GM18867 (cell line): ENCODE measurements around the gene MRPS12.
A peak's percentile ranks its signal among the peaks of the same experiment; 100 is the strongest.
"Not testable (repeated sequence)": the region's sequence is repeated elsewhere in the genome, so short reads cannot be mapped to it uniquely, and the experiment has no call there.

Experiments
- ATAC-seq: cut with Tn5 transposase; IDR thresholded peaks from one replicate; pipeline ENCODE4 v1.9.1; 2021; ENCODE audit warnings: mild to moderate bottlenecking, moderate library complexity; ENCODE audit not compliant: unreplicated experiment

Gene MRPS12

DNA sequence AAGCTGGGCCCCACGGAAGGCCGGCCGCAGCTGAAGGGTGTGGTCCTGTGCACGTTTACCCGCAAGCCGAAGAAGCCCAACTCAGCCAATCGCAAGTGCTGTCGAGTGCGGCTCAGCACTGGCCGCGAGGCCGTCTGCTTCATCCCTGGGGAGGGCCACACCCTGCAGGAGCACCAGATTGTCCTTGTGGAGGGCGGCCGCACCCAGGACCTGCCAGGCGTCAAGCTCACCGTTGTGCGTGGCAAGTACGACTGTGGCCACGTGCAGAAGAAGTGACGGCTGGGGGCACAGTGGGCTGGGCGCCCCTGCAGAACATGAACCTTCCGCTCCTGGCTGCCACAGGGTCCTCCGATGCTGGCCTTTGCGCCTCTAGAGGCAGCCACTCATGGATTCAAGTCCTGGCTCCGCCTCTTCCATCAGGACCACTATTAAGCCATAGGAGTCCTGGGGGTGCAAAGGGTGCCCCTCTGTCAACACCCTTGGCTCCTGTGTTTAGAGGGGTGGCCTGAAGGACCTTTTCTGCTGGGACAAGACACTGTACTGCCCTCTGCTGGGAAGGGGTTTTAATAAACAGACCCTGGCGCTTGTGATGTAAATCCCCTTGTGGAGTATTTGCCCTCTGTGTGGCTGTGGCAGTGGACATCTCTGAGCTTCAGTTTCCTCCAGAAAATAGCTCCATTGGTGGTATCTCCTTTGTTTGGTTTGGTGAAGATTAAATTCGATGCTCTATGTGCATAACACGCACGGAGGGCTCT lies 1.9 kb downstream of the MRPS12 start:
- ATAC-seq: no peak

DNA sequence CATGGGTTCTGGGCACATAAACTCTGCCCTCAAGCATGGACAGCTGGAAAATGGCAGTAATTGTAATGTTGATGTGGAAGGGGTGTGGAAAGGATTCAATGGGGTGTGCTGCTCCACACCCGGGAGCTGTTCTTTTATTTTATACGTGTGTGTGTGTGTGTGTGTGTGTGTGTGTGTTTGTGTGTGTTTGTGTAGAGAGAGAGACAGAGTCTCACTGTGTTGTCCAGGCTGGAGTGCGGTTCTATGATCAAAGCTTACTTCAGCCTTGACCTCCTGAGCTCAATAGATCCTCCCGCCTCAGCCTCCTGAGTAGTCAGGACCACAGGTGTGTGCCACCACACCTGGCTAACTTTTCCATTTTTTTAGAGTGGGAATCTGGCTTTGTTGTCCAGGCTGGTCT lies 2.8 kb downstream of the MRPS12 start:
- ATAC-seq: no peak

DNA sequence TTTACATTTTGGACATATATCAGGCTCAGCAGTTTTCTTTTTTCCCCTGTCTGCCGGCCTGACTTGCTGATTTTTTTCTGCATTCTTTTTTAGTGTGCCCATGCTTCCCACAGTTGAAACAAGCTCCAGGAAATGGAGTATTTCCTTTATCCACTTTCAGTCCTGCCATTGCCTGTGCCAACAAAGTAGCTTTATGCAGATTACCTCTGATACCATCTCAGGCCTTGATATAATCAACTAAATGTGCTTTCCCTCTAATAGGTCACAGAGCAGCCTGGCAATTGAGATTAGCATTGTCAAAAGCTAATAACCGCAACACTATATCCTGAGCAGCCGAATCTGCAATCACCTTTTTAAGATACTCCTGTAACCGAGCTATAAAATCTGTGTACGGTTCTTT lies 9.2 kb downstream of the MRPS12 start:
- no peak for ATAC-seq

DNA sequence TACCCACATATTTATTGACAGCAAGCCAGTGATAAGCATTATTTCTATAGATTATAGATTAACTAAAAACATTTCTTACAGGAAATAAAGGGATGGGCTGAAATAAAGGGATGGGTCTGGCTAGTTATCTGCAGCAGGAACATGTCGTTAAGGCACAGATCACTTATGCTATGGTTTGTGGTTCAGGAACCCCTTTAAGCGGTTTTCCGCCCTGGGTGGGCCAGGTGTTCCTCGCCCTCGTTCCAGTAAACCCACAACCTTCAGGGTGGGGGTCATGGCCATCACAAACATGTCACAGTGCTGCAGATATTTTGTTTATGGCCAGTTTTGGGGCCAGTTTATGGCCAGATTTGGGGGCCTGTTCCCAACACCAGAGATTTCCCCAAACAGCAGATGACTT lies 10.7 kb downstream of the MRPS12 start:
- ATAC-seq: not testable (repeated sequence)

DNA sequence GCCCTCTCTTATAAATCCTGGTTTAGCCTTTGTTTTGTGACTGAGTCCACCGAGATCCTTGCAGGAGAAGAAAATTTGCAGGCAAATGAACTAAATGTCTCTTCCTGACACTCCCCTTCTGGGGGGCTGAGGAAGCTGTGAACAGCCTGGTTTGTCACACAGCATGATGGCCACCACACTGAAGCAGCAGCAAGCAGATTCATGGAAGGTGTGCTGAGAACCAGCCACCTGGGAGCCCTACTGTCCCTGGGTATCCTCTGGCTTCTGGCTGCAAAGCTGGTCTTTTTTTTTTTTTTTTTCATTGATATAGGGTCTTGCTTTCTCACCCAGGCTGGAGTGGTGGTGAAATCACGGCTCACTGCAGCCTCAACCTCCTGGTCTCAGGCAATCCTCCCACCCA lies 11.2 kb downstream of the MRPS12 start:
- no peak for ATAC-seq

DNA sequence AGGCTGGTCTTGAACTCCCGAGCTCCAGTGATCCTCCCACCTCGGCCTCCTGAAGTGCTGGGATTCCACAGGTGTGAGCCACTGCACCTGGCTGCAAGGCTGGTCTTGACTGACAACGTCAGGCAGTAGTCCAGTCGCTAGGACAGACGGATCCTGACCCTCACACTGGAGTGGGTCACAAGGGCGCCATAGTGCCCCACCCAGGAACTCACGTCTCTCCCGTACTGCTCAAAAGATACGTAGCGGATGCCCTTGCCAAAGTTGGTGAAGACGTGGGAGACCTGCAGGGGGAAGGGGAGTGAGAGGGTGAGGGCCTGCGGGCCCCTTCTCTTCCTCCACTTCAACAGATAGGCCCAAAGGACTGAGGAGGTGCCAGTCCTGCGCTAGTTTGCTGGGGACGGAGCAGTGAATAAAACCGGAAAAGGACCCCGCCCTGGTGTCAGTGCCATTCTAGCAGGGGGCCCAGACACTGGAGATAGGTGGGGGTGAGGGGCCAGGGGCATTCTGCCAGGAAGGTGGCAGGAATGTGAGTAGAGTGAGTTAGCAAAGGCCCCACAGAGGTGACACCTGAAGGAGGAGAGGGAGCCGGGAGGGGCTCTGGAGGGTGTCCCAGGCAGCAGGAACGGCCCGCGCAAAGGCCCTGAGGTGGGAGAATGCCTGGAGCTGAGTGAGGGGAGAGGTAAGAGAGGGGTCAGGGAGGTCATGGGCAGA lies 11.9 kb downstream of the MRPS12 start:
- no peak for ATAC-seq

DNA sequence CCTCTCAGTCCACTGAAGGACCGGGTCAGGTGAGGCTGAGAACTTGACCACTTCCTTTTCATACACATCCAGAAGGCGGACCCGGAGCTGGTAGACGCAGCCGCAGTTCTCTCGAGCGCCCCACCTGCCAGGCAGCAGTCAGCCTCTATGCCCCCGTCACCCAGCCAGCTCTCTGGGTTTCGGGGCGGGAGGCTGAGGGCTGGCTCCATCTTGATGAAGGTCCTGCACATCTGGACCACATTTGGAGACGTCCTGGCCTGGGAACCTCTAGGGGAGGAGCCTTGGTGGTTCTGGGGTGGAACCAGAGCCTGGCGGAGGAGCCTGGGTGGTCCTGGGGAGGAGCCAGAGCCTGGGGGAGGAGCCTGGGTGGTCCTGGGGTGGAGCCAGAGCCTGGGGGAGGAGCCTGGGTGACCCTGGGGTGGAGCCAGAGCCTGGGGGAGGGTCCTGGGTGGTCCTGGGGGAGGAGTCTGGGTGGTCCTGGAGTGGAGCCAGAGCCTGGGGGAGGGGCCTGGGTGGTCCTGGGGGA lies 14.3 kb downstream of the MRPS12 start:
- no peak for ATAC-seq

DNA sequence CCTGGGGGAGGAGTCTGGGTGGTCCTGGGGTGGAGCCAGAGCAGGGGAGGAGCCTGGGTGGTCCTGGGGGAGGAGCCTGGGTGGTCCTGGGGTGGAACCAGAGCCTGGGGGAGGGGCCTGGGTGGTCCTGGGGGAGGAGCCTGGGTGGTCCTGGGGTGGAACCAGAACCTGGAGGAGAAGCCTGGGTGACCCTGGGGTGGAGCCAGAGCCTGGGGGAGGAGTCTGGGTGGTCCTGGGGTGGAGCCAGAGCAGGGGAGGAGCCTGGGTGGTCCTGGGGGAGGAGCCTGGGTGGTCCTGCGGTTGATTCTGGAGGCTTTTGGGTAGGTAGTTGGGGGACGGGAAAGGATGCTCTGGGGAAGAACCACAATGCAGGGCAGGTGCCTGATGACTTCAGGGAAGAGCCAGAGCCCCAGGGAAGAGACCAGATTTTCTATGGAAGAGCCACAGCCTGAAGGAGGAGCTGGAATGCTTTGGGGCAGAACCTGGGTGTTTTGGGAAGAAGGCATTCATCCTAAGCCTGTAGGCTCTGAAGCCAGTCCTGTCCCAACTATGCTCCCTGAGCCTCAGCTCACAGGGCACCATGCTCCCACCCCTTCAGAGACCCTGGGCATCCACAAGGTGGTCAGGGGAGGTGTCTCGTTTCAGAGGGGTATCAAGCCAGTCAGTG lies 15.0 kb downstream of the MRPS12 start:
- no peak for ATAC-seq

DNA sequence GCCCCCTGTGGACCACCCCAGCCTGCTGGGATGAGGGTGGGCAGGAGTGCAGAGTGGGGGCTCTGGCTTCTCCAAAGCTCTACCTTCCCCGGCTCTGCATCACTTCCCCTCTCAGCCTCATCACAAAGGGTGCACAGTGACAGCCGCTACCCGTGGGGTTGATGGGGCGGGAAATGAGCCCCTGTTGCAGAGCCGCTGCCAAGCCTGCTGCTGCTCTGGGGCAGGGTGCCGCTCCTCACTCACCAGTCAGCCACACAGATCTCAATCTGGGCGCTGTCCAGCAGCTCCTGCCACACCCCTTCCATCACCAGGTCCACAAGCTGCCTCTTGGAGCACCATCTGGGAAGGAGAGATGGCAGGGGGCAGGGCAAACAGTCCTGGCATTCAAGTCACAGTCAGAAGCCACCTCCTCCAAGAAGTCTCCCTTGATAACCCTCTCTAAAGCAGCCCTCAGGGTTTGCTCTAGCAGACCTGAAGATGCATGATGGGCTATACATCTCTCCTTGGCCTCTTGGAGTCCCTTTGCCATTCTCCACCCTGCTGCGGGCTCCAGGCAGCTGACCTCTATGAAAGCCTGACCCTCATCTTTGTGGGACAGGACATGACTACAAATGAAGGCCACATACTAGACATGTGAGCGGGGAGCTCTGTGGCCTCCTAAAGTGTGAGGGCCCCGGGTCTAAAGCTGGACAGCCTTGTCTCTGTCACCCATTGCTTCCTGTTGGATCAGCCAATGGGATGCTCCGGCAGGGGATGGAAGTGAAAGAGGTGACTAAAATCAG lies 15.7 kb downstream of the MRPS12 start:
- no peak for ATAC-seq

DNA sequence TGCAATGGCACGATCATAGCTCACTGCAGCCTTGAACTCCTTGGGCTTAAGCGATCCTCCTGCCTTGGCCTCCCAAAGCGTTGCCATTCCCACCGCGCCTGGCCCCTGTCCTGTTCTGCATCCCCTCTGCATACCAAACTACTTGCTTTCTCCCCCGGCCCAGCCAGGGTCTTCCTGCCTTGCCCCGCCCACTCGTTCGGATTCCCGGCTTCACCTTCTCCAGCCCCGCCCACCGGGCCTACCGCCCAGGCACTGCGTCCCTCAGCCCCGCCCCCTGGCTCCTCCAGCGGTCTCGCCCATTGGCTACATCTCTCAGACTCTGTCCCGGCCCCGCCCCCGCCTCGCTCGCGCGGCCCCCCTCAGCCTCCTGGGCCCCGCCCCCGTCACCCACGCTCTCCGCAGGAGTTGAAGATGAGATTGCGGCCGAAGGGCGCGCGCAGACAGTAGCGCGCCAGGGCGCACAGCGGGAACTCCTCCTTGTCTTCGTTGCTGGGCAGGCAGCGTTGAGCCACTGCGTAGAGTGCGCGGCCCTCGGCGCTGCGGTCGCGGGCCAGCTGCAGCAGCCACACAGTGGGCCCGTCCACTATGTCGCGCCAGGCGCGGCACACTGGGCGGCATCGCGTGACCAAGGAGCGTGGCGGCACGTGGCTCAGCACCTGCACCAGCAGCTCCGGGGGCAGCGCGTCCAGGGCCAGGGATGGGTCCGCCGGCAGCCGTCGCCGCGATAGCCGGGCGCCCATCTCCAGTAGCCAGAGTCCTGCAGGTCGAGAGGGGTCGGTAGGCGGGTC lies 19.0 kb downstream of the MRPS12 start:
- ATAC-seq: peak; percentile 49

DNA sequence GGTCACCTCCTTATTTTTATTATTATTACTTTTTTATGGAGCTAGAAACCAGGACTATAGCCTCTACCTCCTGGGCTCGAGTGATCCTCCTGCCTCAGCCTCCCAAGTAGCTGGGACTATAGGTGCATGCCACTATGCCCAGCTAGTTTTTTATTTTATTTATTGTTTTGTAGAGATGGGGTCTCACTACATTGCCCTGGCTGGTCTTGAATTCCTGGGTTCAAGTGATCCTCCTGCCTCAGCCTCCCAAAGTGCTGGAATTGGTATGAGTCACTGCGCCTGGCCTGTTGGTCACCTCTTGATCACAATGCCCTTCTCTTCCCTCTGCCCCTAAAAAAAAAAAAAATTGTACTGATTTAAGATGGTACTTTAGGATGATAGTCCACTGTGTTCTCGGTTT lies 20.4 kb downstream of the MRPS12 start:
- ATAC-seq: no peak

DNA sequence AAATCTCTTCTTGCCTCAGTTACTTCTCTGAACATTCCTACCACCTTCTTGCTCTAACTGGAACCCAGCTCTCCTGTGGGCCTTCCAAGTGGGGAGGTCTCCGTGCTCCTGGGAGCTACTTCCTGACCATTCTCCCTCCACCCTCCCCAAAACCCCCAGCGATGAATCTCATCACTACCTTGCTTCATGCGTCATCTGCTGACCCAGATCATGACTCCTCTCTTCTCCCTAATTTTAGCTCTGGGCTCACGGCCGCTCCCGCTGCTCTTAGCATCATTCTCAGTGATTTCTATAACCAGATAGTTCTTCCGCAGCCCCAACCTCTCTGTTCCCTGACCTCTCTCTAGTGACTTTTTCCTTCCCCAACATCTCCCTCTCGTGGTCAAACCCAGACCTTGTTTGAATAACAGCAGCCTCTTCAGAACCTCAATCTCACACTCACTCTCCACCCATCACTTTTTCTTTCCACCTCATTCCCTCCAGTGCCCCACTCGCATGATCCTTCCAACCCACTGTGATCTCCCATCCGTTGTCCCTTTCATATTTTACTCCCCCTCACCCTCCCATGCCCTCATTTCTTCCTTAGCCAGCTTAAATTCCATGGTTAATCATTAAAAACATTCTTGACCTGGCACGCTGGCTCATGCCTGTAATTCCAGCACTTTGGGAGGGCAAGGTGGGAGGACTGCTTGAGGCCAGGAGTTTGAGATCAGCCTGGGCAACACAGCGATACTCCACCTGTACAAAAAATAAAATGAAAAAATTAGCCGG lies 21.8 kb downstream of the MRPS12 start:
- ATAC-seq: no peak

DNA sequence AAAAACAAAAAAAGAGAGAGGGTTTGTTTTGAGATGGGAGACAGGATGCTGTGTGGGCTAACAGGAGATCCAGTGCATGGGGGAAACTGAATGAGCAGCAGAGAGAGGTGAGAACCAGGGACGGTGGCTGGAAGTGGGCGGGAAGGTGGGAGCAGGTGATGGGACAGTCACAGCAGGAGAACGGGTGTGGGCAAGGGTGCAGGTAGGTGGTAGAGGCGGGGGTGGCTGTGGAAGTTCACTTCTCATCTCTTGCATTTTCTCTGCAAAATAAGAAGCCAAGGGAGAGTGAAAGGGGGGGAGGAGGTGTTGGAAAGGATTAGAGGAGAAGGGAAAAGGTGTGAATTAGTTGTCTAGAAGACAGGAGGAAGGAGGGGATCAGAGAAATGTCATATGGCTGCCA lies 22.9 kb downstream of the MRPS12 start:
- no peak for ATAC-seq

DNA sequence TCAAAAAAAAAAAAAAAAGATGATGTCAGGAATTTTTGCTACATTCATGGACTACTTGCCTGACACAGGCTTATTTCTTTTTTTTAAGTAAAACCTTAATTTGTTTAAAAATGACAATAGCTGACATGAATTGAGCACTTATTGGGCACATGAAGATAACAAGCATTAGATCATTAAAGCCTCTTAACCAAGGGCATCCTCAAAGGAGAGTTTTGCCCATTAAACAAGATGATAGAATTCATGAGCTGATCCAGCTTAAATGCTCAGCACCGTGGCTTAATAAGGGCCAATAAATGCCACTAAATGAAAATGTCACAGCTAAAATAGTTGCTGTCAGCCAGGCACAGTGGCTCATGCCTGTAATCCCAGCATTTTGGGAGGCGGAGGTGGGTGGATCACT lies 25.5 kb downstream of the MRPS12 start:
- ATAC-seq: no peak

DNA sequence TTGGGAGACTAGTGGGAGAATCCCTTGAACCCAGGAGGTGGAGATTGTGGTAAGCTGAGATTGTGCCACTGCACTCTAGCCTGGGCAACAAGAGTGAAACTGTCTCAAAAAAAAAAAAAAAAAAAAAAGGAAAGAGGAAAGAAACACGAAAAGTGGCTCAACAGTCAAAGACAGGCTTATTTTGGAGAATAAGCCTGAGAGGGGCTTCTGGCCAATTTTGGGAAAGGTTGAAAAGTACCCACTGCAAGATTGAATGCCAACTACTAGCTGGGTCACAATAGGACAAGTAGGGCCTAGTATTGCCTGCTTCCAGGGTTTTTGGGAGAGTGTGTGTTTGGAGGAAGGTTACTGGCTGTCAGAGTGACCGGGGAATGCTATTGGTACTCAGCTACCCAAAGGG lies 27.6 kb downstream of the MRPS12 start:
- ATAC-seq: no peak

DNA sequence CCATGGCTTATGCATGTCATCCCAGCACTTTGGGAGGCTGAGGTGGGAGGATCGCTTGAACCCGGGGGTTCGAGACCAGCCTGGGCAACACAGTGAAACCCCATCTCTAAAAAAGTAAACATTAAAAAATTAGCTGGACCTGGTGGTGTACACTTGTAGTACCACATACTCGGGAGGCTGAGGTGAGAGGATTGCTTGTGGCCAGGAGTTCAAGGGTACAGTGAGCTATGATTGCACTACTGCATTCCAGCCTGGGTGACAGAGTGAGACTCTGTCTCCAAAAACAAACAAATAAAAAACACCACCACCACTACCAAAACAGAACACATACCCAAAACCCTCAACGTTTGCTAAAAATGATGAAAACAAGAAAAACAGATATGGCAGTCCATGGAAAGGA lies 28.9 kb downstream of the MRPS12 start:
- ATAC-seq: no peak

DNA sequence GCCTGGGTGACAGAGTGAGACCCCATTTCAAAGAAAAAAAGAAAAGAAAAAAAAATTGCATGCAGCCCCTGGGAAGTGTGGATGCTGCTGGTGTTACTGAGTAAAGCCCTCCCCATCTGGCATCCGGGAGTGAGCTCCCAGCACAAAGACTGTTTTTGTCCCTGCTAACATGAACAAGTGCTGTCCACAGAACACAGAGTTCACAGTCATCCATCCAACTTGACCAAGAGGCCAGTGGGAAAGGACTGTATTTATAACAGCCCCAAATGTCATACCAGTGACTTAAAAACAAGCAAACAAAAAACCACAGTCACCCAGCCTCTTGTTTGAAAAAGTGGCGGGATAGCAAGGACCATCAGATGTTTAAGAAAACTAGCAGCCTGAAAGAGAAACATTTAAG lies 34.0 kb downstream of the MRPS12 start:
- no peak for ATAC-seq

DNA sequence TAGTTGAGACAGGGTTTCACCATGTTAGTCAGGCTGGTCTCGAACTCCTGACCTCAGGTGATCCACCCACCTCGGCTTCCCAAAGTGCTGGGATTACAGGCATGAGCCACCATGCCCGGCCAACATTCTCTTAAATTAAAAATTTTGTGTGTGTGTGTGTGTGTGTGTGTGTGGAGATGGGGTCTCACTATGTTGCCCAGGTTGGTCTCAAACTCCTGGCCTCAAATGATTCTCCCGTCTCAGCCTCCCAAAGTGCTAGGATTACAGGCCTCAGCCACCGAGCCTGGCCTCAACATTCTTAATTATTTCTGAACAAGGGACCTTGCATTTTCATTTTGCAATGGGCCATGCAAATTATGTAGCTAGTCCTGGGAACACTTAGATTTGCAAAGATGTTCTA lies 35.4 kb downstream of the MRPS12 start:
- ATAC-seq: not testable (repeated sequence)

DNA sequence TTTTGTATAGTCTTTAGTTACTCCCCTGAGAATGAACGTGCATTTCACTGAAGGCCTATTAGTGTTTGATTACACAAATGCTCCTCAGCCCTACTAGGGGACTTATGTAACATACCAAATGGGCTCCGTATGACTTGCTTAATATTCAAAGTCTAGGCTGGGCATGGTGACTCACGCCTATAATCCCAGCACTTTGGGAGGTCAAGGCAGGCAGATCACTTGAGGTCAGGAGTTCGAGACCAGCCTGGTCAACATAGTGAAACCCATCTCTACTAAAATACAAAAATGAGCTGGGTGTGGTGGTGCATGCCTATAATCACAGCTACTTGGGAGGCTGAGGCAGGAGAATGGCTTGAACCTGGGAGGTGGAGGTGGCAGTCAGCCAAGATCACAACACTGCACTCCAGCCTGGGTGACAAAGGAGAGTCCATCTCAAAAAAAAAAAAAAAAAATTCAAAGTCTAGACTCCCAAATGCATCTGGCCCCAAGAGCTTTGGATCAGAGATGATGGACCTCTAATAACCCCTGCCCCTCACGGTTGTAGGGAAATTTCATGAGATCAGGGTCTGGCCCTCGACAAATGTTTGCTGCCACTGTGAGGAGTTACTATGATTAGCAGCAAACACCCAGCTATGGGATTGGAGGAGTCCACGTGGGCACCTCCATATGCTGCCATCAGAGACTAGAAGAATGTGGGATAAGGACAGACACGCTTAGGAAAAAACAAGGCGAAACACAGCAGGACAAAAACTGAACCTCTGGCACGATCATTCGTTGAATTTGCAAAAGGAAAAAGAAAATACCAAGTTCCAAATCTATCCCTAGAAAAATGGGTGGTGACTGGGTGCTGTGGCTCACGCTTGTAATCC lies 40.2 kb downstream of the MRPS12 start:
- ATAC-seq: no peak
